Non-pigmented ciliary epithelial cell (primary cell): ENCODE measurements around the gene TUFT1.
A peak's percentile ranks its signal among the peaks of the same experiment; 100 is the strongest.
"Not testable (repeated sequence)": the region's sequence is repeated elsewhere in the genome, so short reads cannot be mapped to it uniquely, and the experiment has no call there.

Experiments
- DNase-seq: peaks from one replicate; pipeline ENCODE4 v3.0.0-alpha.2; 2010; ENCODE audit warnings: low read depth

Gene TUFT1

GRCh38 chr1:151581451-151581850 lies 41.3 kb downstream of the TUFT1 start:
- DNase-seq, result no peak

GRCh38 chr1:151581921-151582320 lies 41.8 kb downstream of the TUFT1 start:
- DNase-seq, result no peak

GRCh38 chr1:151583796-151584195 lies 43.7 kb downstream of the TUFT1 start:
- DNase-seq, result no peak

- DNase-seq, result no peak
These were observed 44.2 kb downstream of the TUFT1 start for GRCh38 chr1:151584278-151584677.

- DNase-seq, result no peak
These were observed 44.7 kb downstream of the TUFT1 start for GRCh38 chr1:151584780-151585179.

- DNase-seq, result peak; percentile 36
These were observed 45.5 kb downstream of the TUFT1 start for GRCh38 chr1:151585622-151586021.

- DNase-seq, result no peak
These were observed 50.9 kb downstream of the TUFT1 start for GRCh38 chr1:151590961-151591360.

GRCh38 chr1:151593730-151594129 lies 53.6 kb downstream of the TUFT1 start:
- no peak for DNase-seq

- DNase-seq, result no peak
These were observed 54.1 kb downstream of the TUFT1 start for GRCh38 chr1:151594143-151594625.

- DNase-seq, result peak; percentile 49
These were observed 56.3 kb downstream of the TUFT1 start for GRCh38 chr1:151596166-151596953.

- DNase-seq, result not testable (repeated sequence)
These were observed 62.4 kb downstream of the TUFT1 start for GRCh38 chr1:151602550-151602949.

GRCh38 chr1:151604291-151604690 lies 64.2 kb downstream of the TUFT1 start:
- no peak for DNase-seq

- no peak for DNase-seq
These were observed 66.3 kb downstream of the TUFT1 start for GRCh38 chr1:151606384-151606783.

- DNase-seq, result no peak
These were observed 66.7 kb downstream of the TUFT1 start for GRCh38 chr1:151606857-151607256.

GRCh38 chr1:151610142-151610541 lies 70.0 kb downstream of the TUFT1 start:
- DNase-seq, result no peak

GRCh38 chr1:151611288-151611790 lies 71.2 kb downstream of the TUFT1 start:
- DNase-seq, result no peak

GRCh38 chr1:151611832-151612500 lies 71.9 kb downstream of the TUFT1 start, which contains the start of gene SNX27:
TSS of gene SNX27 (plus strand) at chr1:151612050. CDS start at chr1:151612202, 152 bp downstream.
- no peak for DNase-seq

GRCh38 chr1:151612501-151613281 lies 72.6 kb downstream of the TUFT1 start:
- no peak for DNase-seq

GRCh38 chr1:151613282-151613780 lies 73.2 kb downstream of the TUFT1 start:
- DNase-seq, result no peak

- no peak for DNase-seq
These were observed 75.8 kb downstream of the TUFT1 start for GRCh38 chr1:151615711-151616504.

GRCh38 chr1:151616505-151616849 lies 76.4 kb downstream of the TUFT1 start:
- no peak for DNase-seq
